DND-41 (cell line): ENCODE measurements around the gene KCNB1.

Experiments
- ATAC-seq: fragments of 200-7000 bp; cut with Tn5 transposase; 3 replicates; pipeline ENCODE4 v1.9.1; 2021; ENCODE audit warnings: low read depth; ENCODE audit not compliant: insufficient read depth
- DNase-seq: peaks from one replicate; pipeline ENCODE4 v3.0.0-alpha.2; 2020
- H2AFZ ChIP-seq: 2 replicates; pipeline ENCODE4 v1.6.0; 2012; ENCODE audit warnings: low read depth, low read length
- H3K27ac ChIP-seq: 2 replicates; pipeline ENCODE4 v1.5.1; 2012; ENCODE audit warnings: low read length, inconsistent platforms
- H3K27me3 ChIP-seq: fragments of 200-600 bp; sonication (generic); 2 replicates; pipeline ENCODE4 v1.6.0; 2012; ENCODE audit warnings: low read length, mild to moderate bottlenecking, inconsistent platforms; ENCODE audit not compliant: insufficient read depth, poor library complexity
- H3K36me3 ChIP-seq: 2 replicates; pipeline ENCODE4 v1.5.1; 2012; ENCODE audit warnings: low read length, inconsistent platforms; ENCODE audit not compliant: insufficient read depth
- H3K4me1 ChIP-seq: 2 replicates; pipeline ENCODE4 v1.5.1; 2012; ENCODE audit warnings: mild to moderate bottlenecking, low read length; ENCODE audit not compliant: insufficient read depth
- H3K4me2 ChIP-seq: 2 replicates; pipeline ENCODE4 v1.6.0; 2012; ENCODE audit warnings: mild to moderate bottlenecking, moderate library complexity, low read length, inconsistent platforms; ENCODE audit not compliant: insufficient read depth
- H3K4me3 ChIP-seq, 2 experiments: fragments of 200-600 bp in 1 of 2; shearing (Covaris generic) in 1 of 2; 2 replicates each; pipeline ENCODE4 v1.5.1; 2012 to 2016; ENCODE audit warnings: inconsistent platforms in 2 of 2, low read length in 2 of 2, mild to moderate bottlenecking in 2 of 2, low read depth in 1 of 2, moderate library complexity in 1 of 2
- H3K79me2 ChIP-seq: 2 replicates; pipeline ENCODE4 v1.6.0; 2012; ENCODE audit warnings: low read length, inconsistent platforms; ENCODE audit not compliant: insufficient read depth
- H3K9ac ChIP-seq: 2 replicates; pipeline ENCODE4 v1.6.0; 2012; ENCODE audit warnings: low read depth, mild to moderate bottlenecking, inconsistent platforms, low read length, moderate library complexity
- H3K9me3 ChIP-seq: 2 replicates; pipeline ENCODE4 v1.5.1; 2012; ENCODE audit warnings: low read length, moderate library complexity, mild to moderate bottlenecking, inconsistent platforms; ENCODE audit not compliant: insufficient read depth, severe bottlenecking
- H4K20me1 ChIP-seq: 2 replicates; pipeline ENCODE4 v1.6.0; 2012; ENCODE audit warnings: low read length; ENCODE audit not compliant: insufficient read depth
- EZH2 ChIP-seq: IDR thresholded peaks from 3 replicates; pipeline ENCODE4 v1.6.1; 2012; ENCODE audit warnings: borderline replicate concordance, low read depth, mild to moderate bottlenecking, moderate library complexity, low read length, inconsistent platforms; ENCODE audit not compliant: severe bottlenecking
- TF ChIP-seq, protein P1 (sequence below): IDR thresholded peaks from 2 replicates; pipeline ENCODE4 v1.5.1; 2012; ENCODE audit warnings: borderline replicate concordance, low read length, moderate library complexity, mild to moderate bottlenecking; ENCODE audit not compliant: poor library complexity, severe bottlenecking; ENCODE audit errors: extremely low read depth

The KCNB1 gene

DNA sequence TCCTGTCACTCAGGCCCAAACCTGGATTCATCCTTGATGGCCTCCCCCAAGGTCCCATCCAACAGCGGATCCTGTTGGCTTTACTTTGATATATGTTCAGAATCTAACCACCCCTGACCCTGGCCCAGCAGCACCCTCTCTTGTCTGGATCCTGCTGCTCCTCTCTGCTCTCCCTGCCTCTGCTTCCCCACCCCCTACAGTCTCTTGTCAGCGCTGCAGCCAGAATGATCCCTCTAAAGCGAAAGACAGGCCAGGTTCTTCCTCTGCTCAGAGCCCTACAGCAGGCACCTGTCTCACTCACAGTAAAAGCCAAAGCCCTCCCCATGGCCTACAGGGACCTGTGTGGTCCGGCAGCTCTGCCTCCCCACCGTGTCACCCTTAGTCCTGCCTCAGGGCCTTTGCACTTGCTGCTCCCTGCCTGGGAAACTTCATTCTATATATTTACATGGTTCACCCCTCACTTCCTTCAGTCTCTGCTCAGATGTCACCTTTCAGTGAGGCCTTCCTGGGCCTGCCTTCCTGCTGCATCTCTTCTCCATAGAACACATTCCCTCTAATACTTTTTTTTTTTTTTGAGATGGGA lies 37.4 kb upstream of the KCNB1 start:
- H3K27ac ChIP-seq: no peak overlapping the region

DNA sequence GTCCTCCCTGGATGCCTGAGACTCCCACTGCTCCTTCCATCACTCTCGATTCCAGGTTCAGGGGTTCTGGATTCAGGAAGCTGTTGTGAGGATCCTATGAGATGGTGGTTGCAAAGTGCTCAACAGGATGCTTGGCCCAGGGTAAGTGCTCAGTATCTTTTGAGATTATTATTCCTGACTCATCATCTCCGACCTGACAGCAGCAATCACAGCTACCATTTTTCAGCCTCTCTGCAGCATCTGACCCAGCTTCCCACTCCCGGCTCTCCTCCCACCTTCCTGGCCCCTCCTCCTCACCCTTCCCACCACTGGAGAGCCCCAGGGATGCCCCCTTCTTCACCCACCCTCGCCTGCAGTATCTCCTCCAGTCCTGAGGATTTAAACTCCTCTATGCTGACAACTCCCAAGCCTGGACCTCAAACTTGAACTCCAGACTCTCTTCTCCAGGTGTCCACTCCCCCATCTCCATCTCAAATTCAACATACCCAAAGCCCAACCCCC lies 36.8 kb upstream of the KCNB1 start:
- no peak overlapping the region for H3K9ac ChIP-seq
- no peaks in the 10 kb centered on the region for H3K9me3 ChIP-seq
- H3K4me1 ChIP-seq: no peaks in the 10 kb centered on the region
- H3K4me2 ChIP-seq: no peak overlapping the region
- H3K27me3 ChIP-seq: peaks cover 27% of the 10 kb centered on the region
- no peak overlapping the region for H3K4me3 ChIP-seq
- DNase-seq (no peak), ATAC-seq (no peak)
- H2AFZ ChIP-seq: no peak overlapping the region
- H4K20me1 ChIP-seq: peaks cover 4% of the 10 kb centered on the region
- H3K36me3 ChIP-seq: no peaks in the 10 kb centered on the region
- TF ChIP-seq, protein P1, sequence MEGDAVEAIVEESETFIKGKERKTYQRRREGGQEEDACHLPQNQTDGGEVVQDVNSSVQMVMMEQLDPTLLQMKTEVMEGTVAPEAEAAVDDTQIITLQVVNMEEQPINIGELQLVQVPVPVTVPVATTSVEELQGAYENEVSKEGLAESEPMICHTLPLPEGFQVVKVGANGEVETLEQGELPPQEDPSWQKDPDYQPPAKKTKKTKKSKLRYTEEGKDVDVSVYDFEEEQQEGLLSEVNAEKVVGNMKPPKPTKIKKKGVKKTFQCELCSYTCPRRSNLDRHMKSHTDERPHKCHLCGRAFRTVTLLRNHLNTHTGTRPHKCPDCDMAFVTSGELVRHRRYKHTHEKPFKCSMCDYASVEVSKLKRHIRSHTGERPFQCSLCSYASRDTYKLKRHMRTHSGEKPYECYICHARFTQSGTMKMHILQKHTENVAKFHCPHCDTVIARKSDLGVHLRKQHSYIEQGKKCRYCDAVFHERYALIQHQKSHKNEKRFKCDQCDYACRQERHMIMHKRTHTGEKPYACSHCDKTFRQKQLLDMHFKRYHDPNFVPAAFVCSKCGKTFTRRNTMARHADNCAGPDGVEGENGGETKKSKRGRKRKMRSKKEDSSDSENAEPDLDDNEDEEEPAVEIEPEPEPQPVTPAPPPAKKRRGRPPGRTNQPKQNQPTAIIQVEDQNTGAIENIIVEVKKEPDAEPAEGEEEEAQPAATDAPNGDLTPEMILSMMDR: no peak
- TF ChIP-seq EZH2: no peak
- H3K27ac ChIP-seq: no peak overlapping the region
- H3K79me2 ChIP-seq: no peaks in the 10 kb centered on the region

More for the DNA sequence above, 37.4 kb upstream of the KCNB1 start:
- no peak for DNase-seq
- Histone ChIP-seq H2AFZ (no peak overlapping the region), H3K79me2 (no peaks in the 10 kb centered on the region), H4K20me1 (no peaks in the 10 kb centered on the region; the same call in 1 of the 2 replicates), H3K4me3 (no peak overlapping the region), H3K4me2 (no peak overlapping the region), H3K4me1 (no peaks in the 10 kb centered on the region), H3K27me3 (peaks cover 22% of the 10 kb centered on the region), H3K9ac (no peak overlapping the region), H3K9me3 (peaks cover 5% of the 10 kb centered on the region), H3K36me3 (no peaks in the 10 kb centered on the region)
- TF ChIP-seq EZH2: no peak
- TF ChIP-seq, protein P1: peak; percentile 17
- peak; percentile 52; the same call in 1 of the 3 replicates for ATAC-seq

DNA sequence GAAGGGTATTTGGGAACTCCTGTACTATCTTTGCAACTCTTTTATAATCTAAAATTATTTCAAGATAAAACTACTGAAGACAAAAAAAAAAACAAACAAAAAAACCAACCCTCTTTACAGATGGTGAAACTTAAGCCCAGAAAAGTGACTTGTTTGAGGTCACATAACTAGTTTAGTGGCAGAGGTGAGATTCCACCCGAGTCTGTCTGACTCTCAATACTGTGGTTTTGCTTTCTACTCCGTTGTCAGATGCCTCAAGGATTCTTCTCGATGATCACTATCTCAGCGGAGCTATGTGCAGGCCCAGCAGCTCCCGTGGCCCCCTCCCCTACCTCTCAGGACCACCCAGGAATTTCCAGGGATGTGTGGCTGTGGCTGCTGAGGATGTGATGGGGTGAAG lies 36.1 kb upstream of the KCNB1 start:
- Histone ChIP-seq H2AFZ (no peak overlapping the region), H3K9ac (no peak overlapping the region), H3K4me1 (no peaks in the 10 kb centered on the region), H3K9me3 (no peaks in the 10 kb centered on the region), H4K20me1 (peaks cover 4% of the 10 kb centered on the region), H3K4me3 (no peak overlapping the region), H3K27me3 (peaks cover 27% of the 10 kb centered on the region), H3K79me2 (no peaks in the 10 kb centered on the region), H3K36me3 (no peaks in the 10 kb centered on the region), H3K4me2 (no peak overlapping the region), H3K27ac (no peak overlapping the region)
- ATAC-seq (no peak), DNase-seq (no peak)
- TF ChIP-seq, protein P1: no peak
- no peak for TF ChIP-seq EZH2

DNA sequence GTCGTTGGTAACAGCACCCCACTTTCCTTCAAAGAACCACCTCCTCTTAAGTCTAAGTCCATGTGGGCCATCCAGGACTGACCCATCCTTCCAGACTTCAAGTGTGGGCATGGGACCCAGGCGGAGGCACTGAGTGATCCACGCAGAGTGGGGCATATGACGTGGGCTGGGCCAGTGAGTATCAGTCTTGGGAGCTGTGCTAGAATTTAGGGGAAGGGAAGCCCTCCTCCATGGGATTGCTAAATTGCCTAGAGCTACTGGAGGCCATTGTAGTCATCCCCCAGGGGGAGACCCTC lies 35.3 kb upstream of the KCNB1 start:
- Histone ChIP-seq H3K9ac (no peak overlapping the region), H3K9me3 (no peaks in the 10 kb centered on the region), H3K36me3 (no peaks in the 10 kb centered on the region), H3K79me2 (no peaks in the 10 kb centered on the region), H3K4me2 (no peak overlapping the region), H3K4me1 (no peaks in the 10 kb centered on the region), H3K27ac (no peak overlapping the region), H4K20me1 (peaks cover 4% of the 10 kb centered on the region), H2AFZ (no peak overlapping the region), H3K27me3 (peaks cover 30% of the 10 kb centered on the region), H3K4me3 (no peak overlapping the region)
- DNase-seq: no peak
- ATAC-seq: no peak
- no peak for TF ChIP-seq EZH2
- TF ChIP-seq, protein P1: no peak
